NCI-H526 treated with DMSO at 0.1 percent for 48 hours (cell line): Measurements from ENCODE around the gene SF3B1.
"Not testable (repeated sequence)": the region's sequence is repeated elsewhere in the genome, so short reads cannot be mapped to it uniquely, and the experiment has no call there.

Experiments used
- DNase-seq: peaks from one replicate; lab custom pipeline; 2025; lab: John Stamatoyannopoulos, UW

Gene SF3B1, protein sequence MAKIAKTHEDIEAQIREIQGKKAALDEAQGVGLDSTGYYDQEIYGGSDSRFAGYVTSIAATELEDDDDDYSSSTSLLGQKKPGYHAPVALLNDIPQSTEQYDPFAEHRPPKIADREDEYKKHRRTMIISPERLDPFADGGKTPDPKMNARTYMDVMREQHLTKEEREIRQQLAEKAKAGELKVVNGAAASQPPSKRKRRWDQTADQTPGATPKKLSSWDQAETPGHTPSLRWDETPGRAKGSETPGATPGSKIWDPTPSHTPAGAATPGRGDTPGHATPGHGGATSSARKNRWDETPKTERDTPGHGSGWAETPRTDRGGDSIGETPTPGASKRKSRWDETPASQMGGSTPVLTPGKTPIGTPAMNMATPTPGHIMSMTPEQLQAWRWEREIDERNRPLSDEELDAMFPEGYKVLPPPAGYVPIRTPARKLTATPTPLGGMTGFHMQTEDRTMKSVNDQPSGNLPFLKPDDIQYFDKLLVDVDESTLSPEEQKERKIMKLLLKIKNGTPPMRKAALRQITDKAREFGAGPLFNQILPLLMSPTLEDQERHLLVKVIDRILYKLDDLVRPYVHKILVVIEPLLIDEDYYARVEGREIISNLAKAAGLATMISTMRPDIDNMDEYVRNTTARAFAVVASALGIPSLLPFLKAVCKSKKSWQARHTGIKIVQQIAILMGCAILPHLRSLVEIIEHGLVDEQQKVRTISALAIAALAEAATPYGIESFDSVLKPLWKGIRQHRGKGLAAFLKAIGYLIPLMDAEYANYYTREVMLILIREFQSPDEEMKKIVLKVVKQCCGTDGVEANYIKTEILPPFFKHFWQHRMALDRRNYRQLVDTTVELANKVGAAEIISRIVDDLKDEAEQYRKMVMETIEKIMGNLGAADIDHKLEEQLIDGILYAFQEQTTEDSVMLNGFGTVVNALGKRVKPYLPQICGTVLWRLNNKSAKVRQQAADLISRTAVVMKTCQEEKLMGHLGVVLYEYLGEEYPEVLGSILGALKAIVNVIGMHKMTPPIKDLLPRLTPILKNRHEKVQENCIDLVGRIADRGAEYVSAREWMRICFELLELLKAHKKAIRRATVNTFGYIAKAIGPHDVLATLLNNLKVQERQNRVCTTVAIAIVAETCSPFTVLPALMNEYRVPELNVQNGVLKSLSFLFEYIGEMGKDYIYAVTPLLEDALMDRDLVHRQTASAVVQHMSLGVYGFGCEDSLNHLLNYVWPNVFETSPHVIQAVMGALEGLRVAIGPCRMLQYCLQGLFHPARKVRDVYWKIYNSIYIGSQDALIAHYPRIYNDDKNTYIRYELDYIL

DNA sequence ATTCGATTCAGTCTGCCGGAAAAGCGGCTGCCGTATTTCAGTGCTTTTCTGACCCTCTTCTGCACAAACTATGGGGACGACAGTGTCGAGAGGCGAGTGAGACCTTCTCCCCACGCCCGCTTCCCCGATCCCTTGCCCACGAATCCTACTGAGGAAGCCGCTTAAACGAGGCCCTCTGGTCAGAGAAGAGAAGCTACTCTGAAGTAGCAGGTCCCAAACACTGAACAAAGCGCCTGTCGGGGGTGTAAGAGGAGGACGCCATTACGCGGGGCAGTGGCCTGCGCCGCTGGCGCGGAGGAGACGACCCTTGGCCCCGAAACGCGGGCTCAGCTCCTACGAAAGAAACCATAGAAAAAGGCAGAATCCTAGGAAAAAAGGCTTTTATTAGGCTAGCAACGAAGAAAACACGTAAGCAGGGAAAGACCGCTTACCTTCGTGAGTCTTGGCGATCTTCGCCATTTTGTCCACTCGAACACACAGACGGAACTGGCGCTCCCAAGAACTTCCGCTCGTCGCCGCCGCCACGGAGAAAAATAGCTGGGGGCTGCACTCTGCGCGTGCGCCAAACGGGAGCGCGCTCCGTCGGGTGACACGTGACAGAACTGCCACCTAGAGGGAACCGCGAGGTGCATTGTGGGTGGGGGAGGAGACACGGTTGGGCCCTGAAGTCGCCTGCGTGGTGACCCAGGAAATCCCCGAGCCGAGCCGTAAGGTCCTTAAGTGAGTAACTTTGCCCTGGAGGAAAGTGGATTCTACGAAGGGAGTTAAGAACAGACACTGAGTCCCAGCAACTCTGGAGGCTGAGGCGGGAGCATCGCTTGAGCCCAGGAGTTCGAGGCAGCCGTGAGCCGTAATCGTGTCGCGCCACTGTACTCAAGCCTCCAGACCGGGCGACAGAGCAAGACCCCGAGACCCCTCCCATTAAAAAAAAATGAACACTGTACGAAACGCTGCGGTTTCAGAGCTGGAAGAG, at the start of gene SF3B1:
TSS of gene SF3B1 (minus strand) at position 488 of the 973 bp plus-strand sequence. CDS start at position 459, 29 bp downstream.
- peak; percentile 94 for DNase-seq

DNA sequence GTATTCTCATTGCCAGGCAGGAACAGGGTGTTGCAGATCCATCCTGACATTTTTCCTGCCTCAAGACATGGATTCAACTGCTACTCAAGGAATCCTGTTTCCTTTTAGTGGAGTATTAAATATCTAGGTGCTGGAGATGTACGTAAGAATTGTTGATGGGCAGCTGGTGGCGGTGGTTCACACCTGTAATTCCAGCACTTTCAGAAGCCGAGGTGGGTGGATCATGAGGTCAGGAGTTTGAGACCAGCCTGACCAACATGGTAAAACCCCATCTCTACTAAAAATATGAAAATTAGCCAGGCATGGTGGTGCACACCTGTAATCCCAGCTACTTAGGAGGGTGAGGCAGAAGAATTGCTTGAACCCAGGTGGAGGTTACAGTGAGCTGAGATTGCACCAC, 49.4 kb upstream of the SF3B1 start:
- DNase-seq, result not testable (repeated sequence)

DNA sequence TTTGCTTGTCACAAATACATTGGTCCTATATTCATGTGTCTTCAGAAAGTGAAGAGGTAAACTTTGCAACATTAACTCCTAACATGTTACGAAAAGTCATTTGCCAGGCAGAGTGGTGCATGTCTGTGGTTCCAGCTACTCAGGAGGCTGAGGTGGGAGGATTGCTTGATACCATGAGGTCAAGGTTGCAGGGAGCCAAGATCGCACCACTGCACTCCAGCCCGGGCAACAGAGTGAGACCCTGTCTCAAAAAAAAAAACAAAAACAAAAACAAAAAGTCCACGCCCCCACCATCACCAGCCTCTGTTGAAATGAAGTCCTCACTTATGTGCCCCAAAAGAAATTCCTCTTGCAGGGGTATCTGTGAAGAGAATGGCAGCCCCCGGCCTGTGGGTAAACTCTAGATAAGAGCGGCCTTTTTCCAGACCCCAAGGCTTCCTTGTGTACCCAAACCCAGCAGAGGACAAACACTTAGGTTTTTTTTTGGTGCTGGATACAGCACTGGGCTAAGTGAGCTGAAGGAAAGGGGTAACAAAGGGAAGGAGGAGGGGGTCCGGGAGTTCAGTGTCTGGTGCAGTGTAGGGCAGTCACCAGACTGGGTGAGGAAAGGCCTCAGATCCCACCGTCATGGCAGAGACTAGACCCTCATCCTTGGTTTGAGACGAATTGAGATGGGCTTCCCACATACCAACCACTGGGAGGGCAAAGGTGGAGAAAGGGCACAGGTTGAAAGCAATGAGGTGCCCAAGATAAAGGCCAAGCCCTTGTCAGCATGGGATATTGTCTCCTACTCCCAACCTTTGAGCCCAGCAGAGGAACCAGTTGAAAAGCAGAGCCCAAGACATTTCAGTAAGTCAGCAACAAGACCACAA, 45.6 kb upstream of the SF3B1 start:
- DNase-seq, result no peak

DNA sequence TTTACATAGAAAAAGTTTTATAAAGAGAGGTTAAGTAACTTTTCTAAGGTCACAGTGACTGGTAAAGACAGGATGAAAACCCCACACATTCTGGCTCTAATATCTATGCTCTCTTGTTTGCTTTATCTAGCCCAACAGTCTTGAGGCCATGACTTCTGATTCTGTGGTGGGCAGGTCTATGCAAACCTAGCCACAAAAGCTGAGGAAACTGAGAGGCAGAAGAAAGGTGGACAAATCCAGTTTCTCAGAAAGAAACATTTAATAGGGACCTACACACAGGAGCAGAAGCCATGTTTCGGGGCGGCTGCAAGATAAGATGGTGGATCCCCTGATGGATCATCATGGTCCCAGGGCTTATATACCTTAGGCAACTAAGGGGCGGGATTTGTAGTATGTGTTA, 43.0 kb upstream of the SF3B1 start:
- DNase-seq, result no peak

DNA sequence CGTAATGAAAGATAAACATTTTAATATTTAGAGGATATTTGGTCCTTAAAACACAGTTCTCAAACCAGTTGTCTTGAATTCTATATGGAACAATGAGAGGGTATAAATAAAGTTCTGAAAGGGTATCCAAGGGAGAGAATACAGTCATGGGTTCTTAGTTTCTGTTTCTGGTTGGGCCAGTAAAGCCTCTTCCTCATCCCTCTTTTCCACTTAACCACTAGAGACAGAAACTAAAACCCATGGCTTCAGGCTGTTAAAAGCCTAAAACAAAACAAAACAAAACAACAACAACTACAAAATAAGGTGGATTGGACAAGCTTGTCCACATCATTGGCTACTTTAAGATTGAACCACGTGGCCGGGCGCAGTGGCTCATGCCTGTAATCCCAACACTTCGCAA, 37.3 kb upstream of the SF3B1 start:
- DNase-seq, result no peak

DNA sequence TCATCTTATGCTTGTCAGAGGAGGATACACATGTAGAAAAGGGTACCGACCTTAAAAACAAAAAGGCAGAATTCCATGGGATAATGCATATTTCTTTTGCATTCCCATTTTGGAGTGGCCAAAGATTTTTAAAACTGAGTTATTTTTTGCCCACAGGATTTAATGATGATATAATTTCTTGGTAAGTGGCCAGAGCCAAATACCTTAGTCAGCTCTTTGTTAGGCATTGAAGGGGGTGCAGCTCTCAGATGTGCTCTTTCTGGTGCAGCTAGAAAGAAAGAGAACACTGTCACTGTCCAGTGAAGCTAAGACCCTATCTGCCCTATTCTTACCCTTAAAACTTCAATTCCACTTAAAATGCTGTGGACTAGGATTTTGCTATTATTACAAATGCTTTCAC, 29.3 kb upstream of the SF3B1 start:
- no peak for DNase-seq

DNA sequence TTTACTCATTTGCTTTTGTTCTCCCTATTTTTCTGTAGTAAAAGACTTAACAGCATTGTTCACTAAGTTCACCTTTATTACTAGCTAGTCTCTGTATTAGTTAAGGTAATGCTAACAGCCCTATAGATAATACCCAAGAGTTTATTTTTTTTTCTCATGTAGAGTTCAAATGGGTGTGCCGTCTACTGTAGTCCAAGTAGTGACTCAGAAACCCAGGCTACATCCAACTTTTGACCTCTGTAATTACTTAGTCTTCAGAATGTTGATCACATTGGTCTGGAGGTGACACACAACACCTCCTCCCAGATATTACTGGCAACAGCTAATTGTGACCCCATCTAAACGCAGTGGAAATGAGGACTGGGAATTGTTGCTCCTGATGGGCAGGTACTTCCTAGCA, 26.2 kb upstream of the SF3B1 start:
- DNase-seq, result no peak

DNA sequence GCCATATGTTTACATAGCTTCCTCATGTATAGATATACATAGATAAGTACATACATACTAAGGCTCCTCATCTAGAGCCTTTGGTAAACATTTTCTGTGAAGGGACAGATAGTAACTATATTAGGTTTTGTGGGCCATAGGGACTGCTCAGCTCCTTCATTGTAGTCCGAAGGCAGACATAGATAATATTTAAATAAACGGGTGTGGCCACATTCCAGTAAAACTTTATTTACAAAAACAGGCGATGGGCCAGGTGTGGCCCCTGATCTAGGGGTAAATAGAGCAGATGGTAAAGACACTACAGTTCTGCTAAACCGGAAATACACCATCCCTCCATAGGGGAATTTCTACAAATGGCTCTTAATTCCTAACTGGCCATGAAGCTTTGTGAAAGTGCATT, 25.8 kb upstream of the SF3B1 start:
- no peak for DNase-seq

DNA sequence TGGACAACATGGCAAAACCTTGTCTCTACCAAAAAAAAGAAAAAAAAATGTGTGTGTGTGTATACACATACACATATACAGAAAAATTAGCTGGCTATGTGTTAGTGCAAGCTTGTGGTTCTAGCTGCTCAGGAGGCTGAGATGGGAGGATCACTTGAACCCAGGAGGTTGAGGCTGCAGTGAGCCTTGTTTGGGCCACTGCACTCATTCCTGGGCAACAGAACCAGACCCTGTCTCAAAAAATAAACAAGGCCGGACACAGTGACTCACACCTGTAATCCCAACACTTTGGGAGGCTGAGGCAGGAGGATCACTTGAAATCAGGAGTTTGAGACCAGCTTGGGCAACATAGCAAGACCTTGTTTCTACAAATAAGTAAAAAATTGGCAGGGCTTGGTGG, 20.6 kb upstream of the SF3B1 start:
- DNase-seq, result no peak

DNA sequence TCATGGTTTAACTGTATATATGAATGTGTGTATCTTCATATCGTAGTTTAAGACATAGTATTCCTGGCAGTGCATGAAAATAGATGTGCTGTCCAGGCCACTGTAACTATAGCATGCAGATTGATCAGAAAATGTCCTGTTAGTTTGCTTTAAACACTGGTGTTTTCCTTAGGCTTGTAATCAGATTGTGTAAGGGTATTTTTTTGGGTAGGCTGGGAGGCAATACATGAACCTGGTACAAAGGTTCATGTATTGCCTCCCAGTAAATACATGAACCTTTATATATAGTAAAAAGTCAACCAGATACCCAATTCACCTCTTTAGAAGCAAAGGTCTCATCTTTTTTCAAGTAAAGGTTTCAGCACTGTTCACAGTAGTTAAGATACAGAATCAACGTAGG, 20.1 kb upstream of the SF3B1 start:
- DNase-seq, result no peak

DNA sequence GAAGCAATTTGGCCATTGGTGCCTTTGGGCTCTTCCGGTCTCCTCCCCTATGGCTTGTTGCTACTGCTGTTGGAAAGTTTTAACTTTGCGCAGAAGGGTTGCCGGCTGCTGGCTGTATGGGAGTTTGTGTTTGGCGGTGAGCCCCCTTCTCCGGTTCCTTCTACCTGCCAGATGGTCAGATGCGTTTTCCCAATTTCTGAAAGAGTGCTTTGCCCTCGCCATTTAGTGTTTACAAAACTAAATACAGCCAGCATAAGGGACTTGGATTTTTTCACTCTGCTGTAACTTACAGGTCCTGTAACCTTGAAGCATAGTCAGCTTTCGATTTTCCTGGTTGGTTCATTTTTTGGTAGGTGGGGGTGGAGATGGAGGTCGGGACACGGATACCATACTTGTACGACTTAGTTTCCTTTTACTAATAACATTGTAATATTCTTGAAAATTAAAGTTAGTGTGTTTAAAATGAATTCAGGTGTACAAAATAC, 19.1 kb upstream of the SF3B1 start:
- no peak for DNase-seq

DNA sequence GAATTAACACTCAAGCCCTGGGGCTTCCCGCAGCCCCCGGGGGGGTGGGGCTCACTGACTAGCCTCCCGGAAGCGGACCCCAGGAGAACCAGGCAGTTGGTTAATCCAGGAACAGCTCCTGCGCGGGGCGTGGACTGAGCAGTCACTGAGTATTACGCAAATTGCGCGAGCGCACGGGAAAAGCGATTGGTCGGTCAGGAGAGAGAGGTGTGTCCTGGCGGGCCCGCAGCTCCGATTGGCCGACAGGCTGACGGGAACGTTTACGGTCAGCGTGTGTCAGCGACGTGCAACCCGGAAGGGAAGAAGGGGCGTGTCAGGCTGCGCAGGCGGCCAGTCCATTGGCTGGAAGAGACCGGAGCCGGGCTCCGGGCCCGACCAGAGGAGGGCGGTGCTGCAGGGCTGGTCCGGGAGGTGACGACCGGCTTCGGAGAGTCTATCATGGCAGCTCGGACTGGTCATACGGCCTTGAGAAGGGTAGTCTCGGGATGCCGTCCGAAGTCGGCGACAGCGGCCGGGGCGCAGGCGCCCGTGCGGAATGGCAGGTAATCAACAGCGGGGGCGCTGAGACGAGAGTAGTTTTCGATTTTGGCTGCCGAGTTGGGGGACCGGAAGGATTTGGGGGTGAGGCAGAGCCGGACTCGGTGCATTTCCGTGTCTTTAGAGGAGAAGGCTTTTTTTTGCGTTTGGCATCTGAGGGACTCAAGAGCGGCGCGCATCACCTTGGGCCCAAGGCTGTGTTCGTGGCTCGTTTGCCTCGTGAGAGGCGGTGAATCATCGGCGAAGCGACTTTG, 18.5 kb upstream of the SF3B1 start, which contains the start of gene COQ10B:
TSS of gene COQ10B (plus strand) at position 430 of the 791 bp plus-strand sequence. CDS start at position 439, 9 bp downstream.
- peak; percentile 98 for DNase-seq

DNA sequence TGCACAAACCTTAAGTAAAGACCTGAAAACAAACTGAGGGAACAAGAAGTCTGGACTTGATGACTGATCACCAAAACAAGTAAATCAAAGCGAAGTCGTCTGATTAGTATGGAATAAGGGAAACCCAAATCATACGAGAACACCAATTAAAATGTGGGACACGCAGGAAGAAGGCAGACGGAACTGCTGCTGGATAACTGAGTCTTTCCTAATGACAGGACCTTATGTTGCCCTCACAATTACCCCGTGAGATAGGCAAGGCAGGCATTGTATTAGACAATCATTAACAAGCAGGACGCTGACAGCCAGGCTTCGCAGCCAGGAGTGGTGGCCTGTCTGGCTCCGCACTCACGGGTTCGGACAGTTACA, 17.9 kb upstream of the SF3B1 start:
- DNase-seq, result no peak

DNA sequence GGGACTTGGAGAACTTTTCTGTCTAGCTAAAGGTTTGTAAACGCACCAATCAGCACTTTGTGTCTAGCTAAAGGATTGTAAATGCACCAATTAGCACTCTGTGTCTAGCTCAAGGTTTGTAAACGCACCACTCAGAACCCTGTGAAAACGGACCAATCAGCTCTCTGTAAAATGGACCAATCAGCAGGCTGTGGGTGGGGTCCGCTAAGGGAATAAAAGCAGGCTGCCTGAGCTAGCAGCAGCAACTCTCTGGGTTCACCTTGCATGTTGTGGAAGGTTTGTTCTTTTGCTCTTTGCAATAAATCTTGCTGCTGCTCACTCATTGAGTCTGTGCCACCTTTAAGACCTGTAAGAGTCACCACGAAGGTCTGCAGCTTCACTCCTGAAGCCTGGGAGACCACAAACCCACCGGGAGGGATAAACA, 16.1 kb upstream of the SF3B1 start:
- not testable (repeated sequence) for DNase-seq

DNA sequence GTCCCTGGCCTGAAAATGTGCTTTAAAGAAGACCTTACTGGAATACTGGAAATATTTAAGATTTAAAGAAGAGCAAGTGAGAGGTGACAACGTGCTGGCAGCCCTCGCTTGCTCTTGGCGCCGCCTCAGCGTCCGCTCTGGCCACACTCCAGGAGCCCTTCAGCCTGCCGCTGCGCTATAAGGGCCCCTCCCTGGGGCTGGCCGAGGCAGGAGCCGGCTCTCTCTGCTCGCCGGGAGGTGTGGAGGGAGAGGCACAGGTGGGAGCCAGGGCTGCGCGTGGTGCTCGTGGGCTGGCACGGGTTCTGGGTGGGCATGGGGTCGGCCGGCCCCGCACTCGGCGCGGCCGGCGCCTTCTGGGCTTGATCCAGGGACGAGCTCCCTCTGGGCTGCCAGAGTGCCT, 15.6 kb upstream of the SF3B1 start:
- DNase-seq, result no peak

DNA sequence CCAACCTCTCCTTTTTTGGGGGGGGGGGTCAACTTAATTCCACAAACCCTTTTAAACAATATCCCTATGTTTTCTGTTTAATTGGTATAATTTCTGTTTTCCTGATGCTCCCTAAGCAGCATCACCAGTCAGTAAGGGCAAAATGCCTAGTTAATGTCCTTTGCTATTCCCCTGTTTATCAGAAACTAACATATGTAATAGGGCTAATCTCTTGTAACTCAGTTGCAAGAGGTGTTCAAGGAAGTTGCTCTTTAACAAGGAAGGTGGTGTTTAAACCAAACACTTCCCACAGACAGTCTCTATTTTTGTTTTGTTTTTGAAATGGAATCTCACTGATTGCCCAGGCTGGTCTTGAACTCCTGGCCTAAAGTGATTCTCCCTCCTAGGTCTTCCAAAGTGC, 12.0 kb upstream of the SF3B1 start:
- DNase-seq, result no peak

DNA sequence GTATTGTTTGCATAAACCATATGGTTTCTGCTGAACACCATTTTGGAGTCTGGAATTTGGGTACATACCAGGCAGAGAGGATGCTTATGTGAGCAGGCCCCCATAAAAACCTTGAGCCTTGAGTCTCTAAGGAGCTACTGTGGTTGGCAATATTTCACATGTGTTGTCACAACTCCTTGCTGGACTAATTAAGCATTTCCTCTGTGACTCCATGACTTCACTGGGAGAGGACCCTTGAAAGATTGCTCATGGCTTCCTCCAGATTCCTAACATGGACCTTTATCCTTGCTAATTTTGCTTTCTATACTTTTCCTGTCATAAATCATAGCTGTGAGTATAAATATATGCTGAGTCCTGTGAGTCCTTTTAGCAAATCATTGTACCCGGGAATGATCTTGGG, 10.9 kb upstream of the SF3B1 start:
- no peak for DNase-seq

DNA sequence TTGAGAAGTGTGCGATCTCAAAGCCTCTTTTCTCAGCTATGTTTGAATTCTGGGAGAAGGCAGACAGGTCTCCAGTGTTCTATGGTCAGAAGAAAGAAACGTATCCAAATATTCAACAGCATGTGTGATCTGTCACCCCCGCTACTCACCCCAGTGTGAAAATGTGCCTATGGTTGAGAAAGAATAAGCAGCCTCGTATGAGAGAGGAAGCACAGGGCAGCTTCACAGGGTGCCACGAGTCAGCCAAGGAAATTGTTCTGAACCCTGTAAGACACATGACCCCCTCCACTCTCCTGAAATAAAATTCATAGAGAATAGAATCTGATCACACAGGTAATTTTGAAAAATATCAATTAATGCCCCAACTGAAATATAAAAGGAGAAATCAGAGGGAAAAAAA, 8.0 kb upstream of the SF3B1 start:
- no peak for DNase-seq

DNA sequence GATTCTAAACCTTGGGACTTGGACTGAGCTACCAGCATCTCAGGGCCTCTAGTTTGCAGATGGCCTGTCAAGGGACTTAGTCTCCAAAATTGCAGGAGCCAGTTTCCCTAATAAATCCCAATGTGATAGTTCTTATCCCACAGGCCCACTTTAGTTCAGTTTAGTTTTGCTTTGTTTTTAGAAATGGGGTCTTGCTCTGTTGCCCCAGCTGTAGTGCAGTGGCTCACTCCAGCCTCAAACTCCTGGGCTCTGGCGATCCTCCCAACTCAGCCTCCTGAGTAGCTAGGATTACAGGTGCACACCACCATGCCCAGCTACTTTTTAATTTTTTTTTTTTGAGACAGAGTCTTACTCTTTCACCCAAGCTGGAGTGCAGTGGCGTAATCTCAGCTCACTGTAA, 2.6 kb upstream of the SF3B1 start:
- no peak for DNase-seq
